ENCODE results near the gene NIT2.
"Not testable (repeated sequence)": the region's sequence is repeated elsewhere in the genome, so short reads cannot be mapped to it uniquely, and the experiment has no call there.

Gene NIT2

DNA sequence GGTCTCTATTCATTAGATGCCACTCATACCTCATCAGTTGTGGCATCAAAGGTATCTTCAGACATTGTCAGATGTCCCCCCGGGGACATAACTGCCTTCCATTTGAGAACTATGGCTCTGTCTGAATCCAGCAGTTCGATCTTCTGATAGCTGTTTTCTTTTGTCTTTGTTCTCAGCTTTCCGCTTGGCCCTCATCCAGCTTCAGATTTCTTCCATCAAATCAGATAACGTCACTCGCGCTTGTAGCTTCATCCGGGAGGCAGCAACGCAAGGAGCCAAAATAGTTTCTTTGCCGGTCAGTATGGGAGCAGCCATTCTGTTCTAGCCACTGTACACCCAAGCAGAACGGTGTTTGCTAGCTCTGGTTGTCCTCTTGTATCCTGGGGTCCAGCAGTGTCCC, 4.4 kb downstream of the NIT2 start:
- DNase-seq (ENCODE audit: low spot score): no peak

DNA sequence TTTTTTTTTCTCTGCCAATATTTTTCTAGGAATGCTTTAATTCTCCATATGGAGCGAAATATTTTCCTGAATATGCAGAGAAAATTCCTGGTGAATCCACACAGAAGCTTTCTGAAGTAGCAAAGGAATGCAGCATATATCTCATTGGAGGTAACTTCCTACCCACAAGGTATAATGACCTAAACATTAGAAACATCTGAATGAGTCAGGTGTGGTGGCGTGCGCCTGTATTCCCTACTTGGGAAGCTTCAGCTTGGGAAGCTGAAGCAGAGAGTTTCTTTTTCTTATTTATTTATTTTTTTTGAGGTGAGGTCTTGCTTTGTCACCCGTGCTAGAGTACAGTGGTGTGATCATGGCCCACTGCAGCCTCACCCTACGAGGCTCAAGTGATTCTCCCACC, 5.2 kb downstream of the NIT2 start:
- no peak for DNase-seq (ENCODE audit: low spot score)

DNA sequence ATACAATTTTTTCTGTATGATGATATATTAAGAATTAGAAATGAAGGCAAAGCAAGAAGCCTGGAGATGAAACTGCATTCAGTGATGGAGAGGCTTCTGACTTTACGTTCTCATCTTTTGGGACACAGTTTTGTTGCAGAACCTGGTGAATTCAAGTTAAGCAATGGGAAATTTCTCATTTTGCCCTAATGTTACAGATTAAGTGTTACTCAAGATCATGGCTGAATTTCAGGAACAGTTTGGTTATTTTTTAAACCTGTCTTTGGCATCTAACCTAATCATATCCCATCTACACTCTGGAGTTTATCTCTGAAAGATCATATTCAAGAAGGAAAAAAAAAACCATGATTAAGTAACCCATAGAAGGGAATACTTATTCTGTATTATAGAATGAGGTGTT, 6.0 kb downstream of the NIT2 start:
- no peak for DNase-seq (ENCODE audit: low spot score)

DNA sequence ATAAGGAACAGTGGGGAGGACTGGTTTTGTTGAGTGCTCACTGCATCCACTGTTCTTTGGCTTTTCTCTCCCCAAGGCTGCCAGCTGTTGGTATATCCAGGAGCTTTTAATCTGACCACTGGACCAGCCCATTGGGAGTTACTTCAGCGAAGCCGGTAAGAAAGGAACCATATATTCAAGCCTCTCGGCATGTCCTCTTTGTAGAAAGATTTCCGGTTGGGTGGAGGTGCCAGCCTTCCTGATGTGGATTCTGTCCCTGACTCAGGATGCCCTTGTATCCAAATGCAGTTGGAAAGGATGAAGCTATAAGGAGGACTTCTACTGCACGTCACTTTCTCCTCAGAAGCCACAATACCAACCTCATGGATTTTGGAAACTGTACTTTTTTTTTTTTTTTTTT, 14.2 kb downstream of the NIT2 start:
- no peak for DNase-seq (ENCODE audit: low spot score)

DNA sequence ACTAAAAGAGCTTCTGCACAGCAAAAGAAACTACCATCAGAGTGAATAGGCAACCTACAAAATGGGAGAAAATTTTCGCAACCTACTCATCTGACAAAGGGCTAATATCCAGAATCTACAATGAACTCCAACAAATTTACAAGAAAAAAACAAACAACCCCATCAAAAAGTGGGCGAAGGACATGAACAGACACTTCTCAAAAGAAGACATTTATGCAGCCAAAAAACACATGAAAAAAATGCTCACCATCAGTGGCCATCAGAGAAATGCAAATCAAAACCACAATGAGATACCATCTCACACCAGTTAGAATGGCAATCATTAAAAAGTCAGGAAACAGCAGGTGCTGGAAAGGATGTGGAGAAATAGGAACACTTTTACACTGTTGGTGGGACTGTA, 17.2 kb downstream of the NIT2 start:
- DNase-seq (ENCODE audit: low spot score): not testable (repeated sequence)

DNA sequence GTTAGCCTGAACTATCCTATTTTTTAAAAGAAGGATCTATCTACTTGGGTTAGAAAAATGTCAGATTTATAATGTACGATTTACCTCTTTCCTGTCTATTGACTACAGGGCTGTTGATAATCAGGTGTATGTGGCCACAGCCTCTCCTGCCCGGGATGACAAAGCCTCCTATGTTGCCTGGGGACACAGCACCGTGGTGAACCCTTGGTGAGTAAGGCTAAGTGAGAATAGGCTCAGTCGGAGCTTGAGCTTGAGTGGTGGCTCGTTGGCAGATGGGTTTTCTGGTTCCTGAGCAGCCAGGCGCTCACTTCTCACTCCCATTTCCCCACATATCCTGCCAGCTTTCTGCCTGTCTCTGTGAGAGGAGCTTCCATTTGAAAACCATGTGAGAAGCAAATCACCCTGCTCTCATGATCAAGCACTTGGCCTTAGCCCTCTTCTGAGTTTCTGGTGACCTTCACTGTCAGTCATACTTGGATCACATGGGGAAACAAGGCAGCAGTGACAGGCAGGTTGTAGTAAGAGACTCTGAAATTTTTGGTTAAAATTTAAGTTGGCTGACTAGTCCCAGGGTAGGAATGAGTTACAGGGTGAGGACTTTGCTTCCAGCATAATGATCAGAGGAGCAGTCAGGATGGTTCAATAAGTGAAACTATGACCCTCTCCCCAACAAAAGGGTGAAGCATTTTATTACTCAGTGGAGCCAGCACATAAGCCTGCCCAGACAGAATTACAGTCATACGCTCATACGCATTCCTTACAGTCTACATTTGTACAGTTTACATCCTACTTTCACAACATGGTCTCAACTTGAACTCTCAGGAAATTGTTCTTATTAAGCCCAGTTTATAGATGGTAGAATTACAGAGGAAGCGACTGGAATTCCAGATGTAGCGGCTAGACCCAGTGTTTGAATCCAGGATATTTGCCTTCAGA, 18.0 kb downstream of the NIT2 start:
- DNase-seq (ENCODE audit: low spot score): no peak

DNA sequence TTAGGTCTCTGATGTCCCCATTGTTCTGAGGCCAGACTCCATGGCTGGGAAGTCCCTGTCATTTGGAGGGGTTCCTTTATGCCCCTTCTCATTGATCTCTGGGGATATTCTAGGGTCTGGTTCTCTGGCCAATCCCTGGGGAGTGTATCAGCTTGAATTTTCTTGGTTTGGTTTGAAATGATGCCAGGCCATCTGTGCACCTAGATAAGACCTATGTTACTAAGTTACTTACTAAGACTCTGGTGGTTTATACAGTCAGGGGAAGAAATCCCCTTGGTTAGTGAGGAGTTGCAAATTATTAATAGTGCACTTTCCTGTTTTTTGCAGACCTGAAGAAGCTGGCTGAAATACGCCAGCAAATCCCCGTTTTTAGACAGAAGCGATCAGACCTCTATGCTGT, 20.3 kb downstream of the NIT2 start:
- no peak for DNase-seq (ENCODE audit: low spot score)

DNA sequence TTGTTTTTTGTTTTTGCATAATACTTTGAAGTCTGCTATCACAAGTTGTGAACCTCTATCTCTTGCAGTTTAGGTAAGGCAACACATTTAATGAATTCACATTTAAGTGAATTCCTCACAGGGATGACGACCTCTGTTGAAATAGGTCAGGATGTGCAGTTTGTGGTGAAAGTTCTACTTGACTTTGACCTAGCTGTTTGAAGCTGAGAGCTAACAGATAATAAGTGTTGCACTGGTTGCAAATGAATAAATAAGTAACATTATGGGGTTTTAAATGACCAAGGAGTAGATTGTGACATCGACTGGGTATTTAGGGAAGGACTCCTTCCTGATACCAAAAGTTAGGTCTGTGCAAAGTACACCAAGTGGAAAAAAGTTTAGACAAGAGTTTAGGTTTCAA, 23.9 kb downstream of the NIT2 start:
- no peak for DNase-seq (ENCODE audit: low spot score)

DNA sequence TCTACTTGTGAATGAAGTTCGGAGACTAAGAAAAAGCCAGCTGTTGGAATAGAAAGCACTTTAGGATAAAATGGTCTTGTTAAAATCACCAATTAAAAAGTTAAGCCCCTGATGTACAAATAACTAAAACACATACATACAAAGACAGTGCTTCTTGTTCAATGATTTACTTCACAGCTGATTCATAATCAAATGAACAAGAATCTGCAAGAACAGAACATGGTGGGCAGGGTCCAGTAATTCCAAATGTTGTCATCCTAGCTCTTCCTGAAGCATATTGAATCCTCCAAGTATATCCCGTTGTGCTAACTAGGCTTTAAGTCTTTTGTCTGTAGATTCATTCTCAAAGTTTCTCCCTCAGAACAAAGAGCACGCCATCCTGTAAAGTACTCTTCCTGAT, 24.5 kb downstream of the NIT2 start:
- no peak for DNase-seq (ENCODE audit: low spot score)

DNA sequence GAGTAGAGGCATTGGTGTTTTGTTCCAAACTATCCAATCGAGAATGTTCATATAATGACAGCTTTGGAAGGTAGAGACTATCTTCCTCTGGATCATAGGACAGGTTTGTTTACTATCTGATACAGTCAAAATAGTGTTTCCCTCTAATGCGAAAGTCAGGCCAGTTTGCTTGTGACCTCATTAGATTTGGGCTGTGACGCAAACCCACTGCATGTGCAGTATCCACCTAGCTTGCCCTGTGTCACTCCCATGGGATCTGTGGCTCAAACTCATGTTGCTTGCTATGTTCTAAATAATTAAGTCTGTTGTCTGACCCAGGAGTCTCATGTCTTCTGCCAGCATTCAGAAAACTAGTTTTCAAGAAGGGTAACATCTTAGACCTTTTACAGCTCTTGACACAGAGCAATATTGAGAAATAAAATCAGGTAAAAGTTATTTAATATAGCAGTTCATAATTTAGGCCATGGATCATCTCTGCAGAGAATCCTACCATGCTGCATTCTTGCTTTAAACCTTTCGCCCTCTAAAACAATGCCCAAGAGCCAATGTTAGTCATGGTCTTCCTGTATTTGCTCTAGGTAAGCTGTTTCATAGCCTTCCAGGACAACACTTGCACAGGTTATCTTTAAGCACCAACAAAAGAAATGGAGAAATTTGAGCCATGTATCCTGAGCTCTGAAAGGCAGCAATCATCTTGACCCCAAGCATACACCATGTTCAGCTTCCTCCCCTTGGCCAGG, 26.4 kb downstream of the NIT2 start:
- DNase-seq (ENCODE audit: low spot score): no peak

DNA sequence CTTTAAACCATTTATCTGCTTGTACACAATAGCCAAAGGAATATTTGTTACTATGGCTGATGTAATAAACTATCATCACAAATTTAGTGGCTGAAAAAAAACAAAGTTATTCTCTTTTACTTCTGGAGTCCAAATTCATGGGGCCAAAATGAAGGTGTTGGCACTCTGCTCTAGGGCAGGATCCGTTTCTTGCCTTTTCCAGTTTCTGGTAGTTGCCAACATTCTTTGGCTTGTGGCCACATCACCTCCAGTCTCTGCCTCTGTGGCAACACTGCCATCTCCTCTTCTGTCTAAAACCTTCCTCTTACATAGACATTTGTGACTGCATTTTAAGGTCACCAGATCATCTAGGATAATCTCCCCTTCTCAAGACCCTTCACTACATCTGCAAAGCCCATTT, 27.3 kb downstream of the NIT2 start:
- no peak for DNase-seq (ENCODE audit: low spot score)

DNA sequence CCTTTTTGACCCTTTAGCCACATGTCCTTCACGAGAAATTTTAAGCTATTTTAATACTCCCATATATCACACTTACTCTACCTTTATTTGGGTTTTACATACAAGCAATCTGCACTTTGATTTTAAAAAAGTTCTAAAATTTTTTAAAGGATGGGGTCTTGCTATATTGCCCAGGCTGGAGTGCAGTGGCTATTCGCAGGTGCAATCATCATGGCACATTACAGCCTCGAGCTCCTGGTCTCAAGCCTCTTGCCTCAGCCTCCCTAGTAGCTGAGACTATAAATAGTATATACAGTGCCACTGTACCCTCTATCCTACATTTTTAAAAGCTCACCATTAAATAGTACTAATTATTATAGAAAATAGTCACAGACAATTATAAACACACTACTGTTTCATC, 29.9 kb downstream of the NIT2 start:
- DNase-seq (ENCODE audit: low spot score): no peak

DNA sequence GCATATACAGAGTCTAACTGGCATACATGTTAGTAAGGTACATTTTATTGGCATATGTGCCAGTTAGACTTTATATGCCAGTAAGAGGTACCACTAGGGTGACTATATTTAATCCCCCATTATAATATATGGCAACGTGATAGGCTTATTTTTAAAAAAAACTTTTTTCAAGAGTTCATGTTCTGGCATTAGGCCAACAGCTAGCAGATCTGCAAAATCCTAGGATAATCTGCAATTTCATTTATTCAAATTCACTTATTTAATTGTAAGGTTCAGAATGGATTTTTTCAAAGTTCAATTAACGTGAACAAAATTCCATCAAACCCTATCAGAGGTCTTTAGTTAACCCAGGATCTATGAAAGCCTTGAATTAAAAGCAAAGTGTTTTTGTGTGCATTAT, 31.9 kb downstream of the NIT2 start:
- no peak for DNase-seq (ENCODE audit: low spot score)

DNA sequence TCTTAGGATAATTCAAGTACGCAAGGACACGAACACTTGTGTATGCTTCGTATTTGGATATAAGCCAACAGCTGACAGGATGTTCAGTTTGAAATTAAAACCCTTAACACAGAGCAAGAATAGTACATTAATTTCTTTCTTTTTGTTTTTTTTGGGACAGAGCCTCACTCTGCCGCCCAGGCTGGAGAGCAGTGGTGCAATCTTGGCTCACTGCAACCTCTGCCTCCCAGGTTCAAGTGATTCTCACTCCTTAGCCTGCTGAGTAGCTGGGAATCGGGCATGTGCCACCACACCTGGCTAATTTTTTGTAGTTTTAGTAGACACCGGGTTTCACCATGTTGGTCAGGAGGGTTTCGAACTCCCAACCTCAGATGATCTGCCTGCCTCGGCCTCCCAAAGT, 33.9 kb downstream of the NIT2 start:
- no peak for DNase-seq (ENCODE audit: low spot score)

DNA sequence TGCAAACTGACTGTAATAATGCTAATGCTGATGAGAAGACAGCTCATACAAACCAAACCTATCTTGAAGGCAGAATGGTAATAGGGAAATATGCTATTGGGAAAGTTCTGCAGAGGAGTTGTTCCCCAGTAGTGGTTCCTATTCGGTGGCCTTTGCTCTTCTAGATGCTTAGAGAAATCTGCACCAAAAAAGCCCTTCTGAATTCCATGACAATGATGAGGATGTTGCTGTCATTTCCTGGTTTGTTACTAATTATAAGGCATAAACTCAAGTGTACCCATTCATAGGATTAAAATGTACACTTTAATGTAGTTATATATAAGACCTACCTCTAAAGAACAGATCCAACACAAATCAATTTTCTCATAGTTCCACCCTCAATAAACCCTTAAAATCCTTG, 36.2 kb downstream of the NIT2 start:
- DNase-seq (ENCODE audit: low spot score): no peak

DNA sequence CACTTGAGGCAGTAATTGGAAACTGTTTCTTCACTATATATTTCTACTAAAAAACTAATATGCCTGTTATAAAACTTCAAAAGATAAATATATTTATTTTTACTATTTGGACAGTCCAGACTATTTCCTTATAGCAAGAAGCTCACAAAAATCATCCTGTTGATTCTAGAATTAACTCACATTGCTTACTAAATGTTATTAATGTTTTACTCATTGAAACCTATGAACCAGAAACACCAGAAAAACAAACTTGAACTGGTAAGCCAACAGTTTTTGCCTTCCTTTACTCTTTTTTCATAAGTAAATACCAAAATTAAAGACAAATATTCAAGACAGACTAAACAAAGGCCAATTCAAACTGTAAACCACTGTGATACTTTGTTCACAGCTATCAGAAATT, 40.0 kb downstream of the NIT2 start:
- DNase-seq (ENCODE audit: low spot score): no peak

DNA sequence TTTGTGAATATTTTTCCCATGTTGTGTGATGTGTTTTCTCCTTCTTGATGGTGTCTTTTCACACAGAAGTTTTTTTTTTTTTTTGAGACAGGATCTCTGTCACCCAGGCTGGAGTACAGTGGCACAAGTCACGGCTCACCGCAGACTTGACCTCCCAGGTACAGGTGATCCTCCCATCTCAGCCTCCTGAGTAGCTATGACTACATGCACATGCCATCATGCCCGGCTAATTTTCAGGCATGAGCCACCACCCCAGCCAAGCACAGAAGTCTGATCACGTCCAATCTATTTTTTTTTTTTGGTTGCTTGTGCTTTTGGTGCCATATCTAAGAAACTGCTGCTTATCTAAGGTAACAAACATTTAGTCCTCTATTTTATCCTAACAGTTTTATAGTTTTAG, 41.7 kb downstream of the NIT2 start:
- DNase-seq (ENCODE audit: low spot score): no peak

DNA sequence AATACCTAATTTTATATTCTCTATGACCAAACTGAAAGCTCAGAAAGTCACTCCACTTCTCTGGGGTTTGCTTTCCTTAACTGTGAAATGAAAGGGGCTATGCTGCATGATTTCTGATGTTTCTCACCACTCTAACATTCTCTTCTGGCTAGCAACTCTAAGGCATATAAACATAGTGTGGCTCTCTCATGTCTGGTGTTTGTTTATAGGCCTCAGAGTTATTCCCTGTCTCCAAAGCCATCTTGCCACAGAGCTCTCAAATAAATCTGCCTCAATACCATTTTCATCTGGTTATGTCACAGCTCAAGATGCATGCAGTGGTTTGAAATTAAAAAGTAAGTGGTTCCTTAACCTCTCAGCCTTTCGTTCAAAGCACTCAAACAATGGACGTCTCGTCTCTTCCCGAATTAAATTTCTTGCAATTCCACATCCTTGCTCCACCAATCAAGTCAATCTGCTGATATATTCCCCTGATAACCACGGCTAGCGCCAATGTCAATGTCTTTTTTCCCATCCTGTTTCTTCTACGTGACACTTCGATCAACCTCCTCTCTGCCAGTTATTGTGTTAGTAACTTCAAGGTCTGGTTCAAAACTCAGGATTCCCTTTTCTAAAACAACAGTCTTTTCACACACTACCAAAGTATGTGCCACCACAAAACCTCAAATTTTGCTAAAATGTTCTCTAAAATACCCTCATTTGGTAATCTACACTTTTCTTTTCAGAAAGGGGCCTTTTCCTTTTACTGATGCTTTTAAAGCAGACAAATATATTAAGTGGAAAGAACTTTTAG, 50.4 kb downstream of the NIT2 start:
- no peak for DNase-seq (ENCODE audit: low spot score)

DNA sequence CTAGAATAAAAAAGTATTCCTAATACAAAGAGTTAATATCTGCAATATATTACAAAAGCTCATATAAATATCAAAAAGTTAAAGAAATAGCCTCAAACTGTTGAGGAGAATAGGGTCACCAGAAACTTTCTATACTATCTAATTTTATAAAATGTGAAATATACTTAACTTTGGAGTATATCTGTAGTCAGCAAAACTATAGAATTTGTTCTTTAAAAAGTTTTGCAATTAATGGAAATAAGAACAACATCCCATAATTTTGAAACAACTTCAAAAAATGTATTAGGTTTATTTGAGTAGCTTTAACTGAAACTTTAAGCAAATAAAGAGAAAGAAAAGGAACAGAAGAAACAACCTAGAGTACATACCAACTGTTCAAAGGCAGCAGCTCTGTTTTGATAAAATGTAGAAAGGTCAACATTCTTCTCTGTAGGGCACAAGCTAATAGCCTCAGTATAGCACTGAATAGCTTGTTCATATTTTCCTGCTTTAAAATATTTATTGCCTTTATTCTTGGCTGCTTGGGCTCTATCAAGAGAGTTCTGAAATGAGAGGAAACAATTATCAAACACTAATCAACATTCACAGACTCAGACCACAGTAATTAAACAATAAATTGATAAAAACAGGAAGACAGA, 52.0 kb downstream of the NIT2 start:
- DNase-seq (ENCODE audit: low spot score): no peak

DNA sequence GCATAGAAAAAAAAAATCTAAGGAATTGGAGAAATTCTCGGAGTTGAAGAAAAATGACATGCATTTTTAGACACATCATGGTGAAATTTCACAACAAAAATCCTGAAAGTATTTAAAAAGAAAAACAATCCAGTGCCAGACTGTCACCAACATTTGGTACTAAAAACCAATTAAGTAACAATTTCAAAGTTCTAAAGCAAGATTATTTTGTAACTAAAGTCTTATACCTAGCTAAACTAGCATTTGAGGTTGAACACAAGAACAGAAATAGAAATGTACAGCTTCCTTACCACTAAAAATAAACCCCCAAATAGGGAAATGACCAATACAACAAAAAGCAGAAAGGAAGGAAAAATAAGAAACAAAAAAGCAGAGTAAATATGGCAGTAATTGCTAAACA, 54.5 kb downstream of the NIT2 start:
- DNase-seq (ENCODE audit: low spot score): no peak

DNA sequence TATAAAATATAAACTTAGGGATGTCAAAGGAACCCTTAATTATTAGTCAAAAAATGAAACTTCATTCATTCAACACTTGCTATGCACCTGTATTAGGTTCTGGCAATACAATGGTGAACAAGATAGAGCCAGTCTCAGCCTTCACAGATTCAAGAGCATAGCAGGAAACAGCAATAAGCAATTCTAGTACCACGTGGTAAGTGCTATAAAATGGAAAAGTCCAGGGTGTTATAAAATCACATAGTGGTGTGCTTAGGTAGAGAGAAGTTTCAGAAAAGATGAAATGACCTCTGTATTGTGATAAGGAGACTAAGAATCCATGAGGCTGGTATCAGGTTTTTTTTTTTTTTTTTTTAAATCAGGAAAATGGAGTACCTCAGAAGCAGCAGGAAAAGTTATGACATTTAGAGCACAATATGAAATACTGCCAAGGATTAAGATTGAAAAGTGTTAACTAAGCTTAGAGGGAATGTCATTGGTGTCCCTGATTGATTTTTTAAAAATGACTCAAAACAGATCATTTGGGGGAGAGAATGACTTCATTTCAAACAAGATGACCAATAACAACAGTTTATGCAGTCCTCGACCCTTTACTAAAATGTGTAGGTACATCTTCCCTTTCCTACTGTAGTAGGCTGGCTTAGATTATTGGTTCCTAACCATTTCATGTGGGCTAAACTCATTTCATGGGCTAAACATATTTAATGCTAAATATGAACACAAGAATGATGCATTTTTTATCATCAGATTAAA, 61.3 kb downstream of the NIT2 start:
- no peak for DNase-seq (ENCODE audit: low spot score)
